GM19035 (cell line): ENCODE results near the gene TRDMT1.
"Not testable (repeated sequence)": the region's sequence is repeated elsewhere in the genome, so short reads cannot be mapped to it uniquely, and the experiment has no call there.

Experiments
- ATAC-seq: cut with Tn5 transposase; IDR thresholded peaks from one replicate; pipeline ENCODE4 v1.9.1; 2021; ENCODE audit not compliant: unreplicated experiment

Gene TRDMT1

GRCh38 chr10:17138460-17139042 is 62.9 kb downstream of the TRDMT1 start:
- no peak for ATAC-seq

GRCh38 chr10:17134737-17135260 is 66.7 kb downstream of the TRDMT1 start:
- ATAC-seq, result no peak

- ATAC-seq, result no peak
Measured at GRCh38 chr10:17134282-17134681, 67.2 kb downstream of the TRDMT1 start.

GRCh38 chr10:17129741-17130140 is 71.7 kb downstream of the TRDMT1 start, which contains the start of gene CUBN:
Gene CUBN (minus strand): TSS chr10:17129811. CDS start chr10:17129765, 46 bp downstream.
- no peak for ATAC-seq

- ATAC-seq, result no peak
Measured at GRCh38 chr10:17128261-17128660, 73.2 kb downstream of the TRDMT1 start.

- ATAC-seq, result no peak
Measured at GRCh38 chr10:17126327-17126726, 75.1 kb downstream of the TRDMT1 start.

- ATAC-seq, result no peak
Measured at GRCh38 chr10:17125206-17125893, 76.1 kb downstream of the TRDMT1 start.

GRCh38 chr10:17123961-17124360 is 77.5 kb downstream of the TRDMT1 start:
- no peak for ATAC-seq

GRCh38 chr10:17122726-17123661 is 78.5 kb downstream of the TRDMT1 start:
- ATAC-seq, result no peak

- ATAC-seq, result no peak
Measured at GRCh38 chr10:17122052-17122451, 79.4 kb downstream of the TRDMT1 start.

GRCh38 chr10:17120694-17121093 is 80.8 kb downstream of the TRDMT1 start:
- no peak for ATAC-seq

GRCh38 chr10:17119845-17120244 is 81.6 kb downstream of the TRDMT1 start:
- ATAC-seq, result no peak

GRCh38 chr10:17116193-17116592 is 85.3 kb downstream of the TRDMT1 start:
- no peak for ATAC-seq

GRCh38 chr10:17115683-17116082 is 85.8 kb downstream of the TRDMT1 start:
- no peak for ATAC-seq

GRCh38 chr10:17114878-17115444 is 86.5 kb downstream of the TRDMT1 start:
- not testable (repeated sequence) for ATAC-seq

GRCh38 chr10:17113889-17114540 is 87.5 kb downstream of the TRDMT1 start:
- no peak for ATAC-seq

GRCh38 chr10:17113346-17113745 is 88.1 kb downstream of the TRDMT1 start:
- no peak for ATAC-seq

- ATAC-seq, result no peak
Measured at GRCh38 chr10:17112566-17112965, 88.9 kb downstream of the TRDMT1 start.

- ATAC-seq, result no peak
Measured at GRCh38 chr10:17109475-17110207, 91.8 kb downstream of the TRDMT1 start.

- ATAC-seq, result no peak
Measured at GRCh38 chr10:17109046-17109445, 92.4 kb downstream of the TRDMT1 start.
